ENCODE results near the gene LACRT. TPM values are rescaled to one million over a fixed set of nuclear protein-coding genes. Genes with fewer than 3 reads are reported as not detected.

Gene LACRT
- total and polyA plus RNA-seq, 2 of the 8 experiments (the other 6 are each of a cell fraction or from before 2014, with no cell fraction given) = not detected

DNA sequence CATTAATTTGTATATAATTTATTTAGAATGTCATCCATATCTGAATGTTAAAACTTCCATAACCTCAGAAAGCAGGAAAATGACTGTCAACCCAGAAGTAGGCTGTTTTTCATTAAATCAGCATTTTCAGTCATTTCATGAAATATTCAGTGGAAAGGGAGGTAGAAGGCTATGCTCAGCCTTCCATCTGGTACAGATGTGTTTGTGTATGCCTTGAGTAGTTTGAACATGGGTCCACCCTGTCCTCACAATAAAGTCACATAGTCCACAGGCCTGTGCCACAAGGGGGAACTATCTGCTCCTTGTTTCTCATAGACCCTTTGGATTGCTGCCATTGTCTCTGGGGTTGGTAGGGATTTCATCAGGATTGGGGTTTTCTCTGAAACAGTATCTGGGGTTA lies 9.1 kb downstream of the LACRT start:
- no peak overlapping the region for H3K9ac ChIP-seq (replicated peaks in 1 of 4; ENCODE audit: extremely low read depth in 1 of 4, low read depth in 3 of 4, low read length in 3 of 4)
- no peaks in the 10 kb centered on the region for H3K4me1 ChIP-seq (replicated peaks in 1 of 4; ENCODE audit: control insufficient read depth in 3 of 4, insufficient read depth in 4 of 4, low read length in 3 of 4)
- no peaks in the 10 kb centered on the region for H3K36me3 ChIP-seq (ENCODE audit: control insufficient read depth in 2 of 4, insufficient read depth in 4 of 4, low read length in 3 of 4)
- no peaks in the 10 kb centered on the region for H3K23me2 ChIP-seq (ENCODE audit: low read depth, low read length)
- H3K27ac ChIP-seq (ENCODE audit: low read depth, low read length) = no peak overlapping the region
- TF ChIP-seq BCL11A (IDR thresholded peaks at IDR 0.05; ENCODE audit: low read depth in 2 of 2, low read length in 2 of 2) (no peak), CHD2 (IDR thresholded peaks at IDR 0.05; ENCODE audit: low read length) (no peak), POU5F1 (IDR thresholded peaks at IDR 0.05; ENCODE audit: low read depth, low read length) (no peak), EP300 (IDR thresholded peaks at IDR 0.05; ENCODE audit: borderline replicate concordance in 1 of 2, low read depth in 2 of 2, low read length in 2 of 2) (no peak), CBX5 (IDR thresholded peaks at IDR 0.05; ENCODE audit: low read depth, low read length) (no peak), TBP (IDR thresholded peaks at IDR 0.05; ENCODE audit: low read depth, low read length) (no peak)
- TF ChIP-seq, protein P1, sequence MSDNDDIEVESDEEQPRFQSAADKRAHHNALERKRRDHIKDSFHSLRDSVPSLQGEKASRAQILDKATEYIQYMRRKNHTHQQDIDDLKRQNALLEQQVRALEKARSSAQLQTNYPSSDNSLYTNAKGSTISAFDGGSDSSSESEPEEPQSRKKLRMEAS (IDR thresholded peaks at IDR 0.05) = no peak
- no peak overlapping the region for H2BK15ac ChIP-seq (ENCODE audit: low read length)
- H3K9me3 ChIP-seq (ENCODE audit: insufficient read depth in 2 of 2, low read depth in 1 of 2, low read length in 1 of 2) = peaks cover 16 to 20% of the 10 kb centered on the region in 2 experiments
- CTCF ChIA-PET (ENCODE audit: partially characterized antibody) = interaction anchor here (1.0 to 1.3 kb wide), 2 partner anchors 45 to 87 kb away, joined by 3 read pairs; no protein-coding TSS in a partner anchor
- no peak overlapping the region for H2BK20ac ChIP-seq (ENCODE audit: low read length)
- no peaks in the 10 kb centered on the region for H4K20me1 ChIP-seq (replicated peaks in 1 of 2; ENCODE audit: control insufficient read depth in 1 of 2, insufficient read depth in 2 of 2, low read length in 2 of 2)
- no peak overlapping the region for H4K8ac ChIP-seq (ENCODE audit: extremely low read depth, insufficient read depth, low read length)
- no peaks in the 10 kb centered on the region for H3K79me2 ChIP-seq (ENCODE audit: control insufficient read depth in 1 of 2, insufficient read depth in 2 of 2, low read length in 2 of 2)
- H2BK5ac ChIP-seq (ENCODE audit: low read depth, low read length) = no peak overlapping the region
- H2AFZ ChIP-seq (ENCODE audit: low read length) = no peak overlapping the region
- H2BK120ac ChIP-seq (replicated peaks; ENCODE audit: low read depth, low read length) = no peak overlapping the region
- no peak overlapping the region for H3K4ac ChIP-seq (replicated peaks; ENCODE audit: insufficient read length, low read depth, low read length)
- no peak overlapping the region for H3K4me2 ChIP-seq (ENCODE audit: insufficient read depth in 1 of 2, low read depth in 2 of 2, low read length in 2 of 2)
- H2AK5ac ChIP-seq (ENCODE audit: low read depth, low read length) = no peak overlapping the region
- no peak overlapping the region for H2BK12ac ChIP-seq (ENCODE audit: low read depth, low read length)
- no peak overlapping the region for H4K5ac ChIP-seq (ENCODE audit: insufficient read length, low read depth, low read length)
- H3K23ac ChIP-seq (ENCODE audit: insufficient read length) = no peak overlapping the region
- H4K91ac ChIP-seq (replicated peaks; ENCODE audit: insufficient read length, low read length) = no peak overlapping the region
- no peaks in the 10 kb centered on the region for H3K79me1 ChIP-seq (ENCODE audit: low read depth, low read length)
- FAIRE-seq = no peak
- H3K14ac ChIP-seq (ENCODE audit: insufficient read length) = no peak overlapping the region
- H3K4me3 ChIP-seq (ENCODE audit: extremely low read depth in 1 of 4, insufficient read depth in 2 of 4, low read depth in 3 of 4, low read length in 4 of 4) = no peak overlapping the region
- no peak for DNase-seq (ENCODE audit: low read depth in 1 of 2, low spot score in 2 of 2)
- H3K18ac ChIP-seq (ENCODE audit: extremely low read depth, low read length) = no peak overlapping the region
- POLR2A ChIA-PET (ENCODE audit: partially characterized antibody) = no interaction called here
- H3K56ac ChIP-seq (replicated peaks; ENCODE audit: insufficient read length, low read depth, low read length) = no peak overlapping the region
- H3K27me3 ChIP-seq (replicated peaks in 1 of 4; ENCODE audit: control insufficient read depth in 3 of 4, extremely low read depth in 1 of 4, insufficient read depth in 3 of 4, low read length in 3 of 4) = peaks cover 0 to under 1% (median 0%) of the 10 kb centered on the region in 4 experiments; a peak in 1 of 7 replicates

All from H1 (cell line).